GM21528 (cell line): ENCODE results near the gene TEX2.

ENCODE experiments used
- ATAC-seq: cut with Tn5 transposase; IDR thresholded peaks from one replicate; pipeline ENCODE4 v1.9.1; 2021; ENCODE audit warnings: mild to moderate bottlenecking, moderate library complexity; ENCODE audit not compliant: unreplicated experiment, low FRiP score

Gene TEX2

DNA sequence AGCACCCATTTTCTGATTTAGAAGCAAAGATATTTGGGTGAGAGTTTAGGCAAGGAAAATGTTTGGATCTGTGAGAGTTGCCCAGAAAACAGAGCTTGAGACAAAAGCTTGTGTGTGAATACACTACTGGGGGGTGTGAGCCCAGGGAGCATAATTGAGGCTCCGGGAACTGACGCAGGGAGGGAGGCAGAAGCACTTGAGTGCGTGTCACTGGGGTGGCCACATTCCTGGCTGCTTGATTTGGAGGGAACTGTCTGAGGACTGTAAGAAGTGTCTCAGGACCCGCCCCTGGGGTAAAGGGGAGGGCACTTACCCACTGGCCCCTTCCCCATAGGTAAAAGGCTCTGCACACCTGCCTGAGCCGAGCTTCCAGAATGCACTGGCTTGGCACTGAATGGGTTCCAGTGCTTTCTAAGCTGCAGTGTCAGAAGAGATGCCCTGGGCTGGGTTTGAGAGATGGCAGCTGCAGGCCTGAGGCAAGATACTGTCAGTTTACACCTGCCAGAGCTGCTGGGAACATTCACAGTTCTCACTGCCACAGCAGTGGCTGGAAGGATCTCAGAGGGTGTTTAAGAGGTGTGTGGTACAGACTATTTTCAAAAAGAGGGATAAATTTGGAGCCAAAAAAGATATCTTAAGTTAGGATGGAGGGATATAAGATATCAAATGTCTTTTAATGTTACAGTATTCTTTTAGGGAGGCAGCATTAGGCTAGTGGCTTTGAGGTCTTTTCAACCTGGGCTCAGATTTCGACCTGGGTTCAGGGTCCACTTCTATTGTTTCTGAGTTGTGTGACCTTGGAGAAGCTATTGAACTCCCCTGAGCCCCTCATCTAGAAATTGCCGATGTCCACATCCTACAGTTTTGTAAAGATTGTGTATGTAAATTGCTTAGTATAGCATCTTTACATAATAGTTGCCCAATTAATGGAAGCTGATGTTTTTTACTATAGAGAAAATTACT is 6.9 kb upstream of the TEX2 start:
- no peak for ATAC-seq

DNA sequence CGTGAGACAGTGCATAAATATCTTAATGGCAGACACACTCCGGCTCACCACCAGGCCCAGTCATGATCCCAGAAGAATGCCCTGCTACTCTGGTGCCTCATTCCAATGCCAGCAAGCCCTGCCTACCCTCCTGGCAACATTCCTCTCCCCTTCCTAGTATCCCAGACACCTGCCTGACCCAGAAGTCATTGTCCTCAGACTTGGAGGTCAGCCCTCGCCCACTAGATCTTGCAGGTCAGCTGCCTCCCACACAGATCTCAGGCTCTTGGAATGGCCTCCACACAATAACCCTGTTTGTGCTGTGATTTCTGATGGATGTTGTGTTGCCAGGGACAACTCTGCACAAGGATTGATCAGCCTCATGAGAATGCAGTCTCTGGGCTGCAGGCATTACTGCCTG is 1.8 kb upstream of the TEX2 start:
- no peak for ATAC-seq

DNA sequence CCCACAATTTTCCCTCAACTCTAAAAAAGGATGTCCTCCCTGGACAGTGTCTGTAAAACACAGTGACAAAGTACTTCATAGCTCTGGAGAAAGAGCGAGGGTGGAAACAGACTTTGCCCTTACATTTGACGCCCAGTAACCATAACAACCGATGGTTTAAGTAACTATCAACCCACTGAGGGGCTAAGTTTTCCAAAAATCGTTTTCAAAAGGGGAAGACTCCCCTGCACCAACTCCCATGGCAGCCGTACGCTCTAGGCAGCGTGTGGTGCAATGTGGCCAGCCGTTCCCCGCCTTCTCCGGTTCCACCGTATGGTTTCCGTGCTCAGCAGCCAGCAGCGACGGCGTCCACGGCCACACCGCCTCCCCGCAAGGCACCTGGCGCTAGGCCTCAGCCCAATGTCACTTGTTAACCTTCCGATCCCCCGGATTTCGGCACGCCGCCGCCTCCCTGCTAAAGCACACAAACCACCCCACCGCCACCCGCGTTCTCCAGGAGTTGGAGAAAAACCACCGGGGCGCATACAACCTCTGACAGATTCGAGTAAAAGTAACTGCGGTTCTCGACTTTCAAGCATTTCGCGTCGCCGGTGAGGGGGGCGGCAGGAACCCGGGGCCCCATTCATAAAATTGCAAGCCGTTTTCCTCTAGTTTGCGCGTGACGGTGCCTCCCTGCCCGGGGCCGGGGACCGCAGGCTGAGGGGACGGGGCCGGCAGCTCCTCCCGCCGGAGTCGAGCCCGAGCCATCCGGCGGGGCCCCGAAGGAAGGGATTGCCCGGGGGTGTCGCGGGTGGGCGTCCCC is 661 bp downstream of the TEX2 start:
- ATAC-seq: peak; percentile 39

DNA sequence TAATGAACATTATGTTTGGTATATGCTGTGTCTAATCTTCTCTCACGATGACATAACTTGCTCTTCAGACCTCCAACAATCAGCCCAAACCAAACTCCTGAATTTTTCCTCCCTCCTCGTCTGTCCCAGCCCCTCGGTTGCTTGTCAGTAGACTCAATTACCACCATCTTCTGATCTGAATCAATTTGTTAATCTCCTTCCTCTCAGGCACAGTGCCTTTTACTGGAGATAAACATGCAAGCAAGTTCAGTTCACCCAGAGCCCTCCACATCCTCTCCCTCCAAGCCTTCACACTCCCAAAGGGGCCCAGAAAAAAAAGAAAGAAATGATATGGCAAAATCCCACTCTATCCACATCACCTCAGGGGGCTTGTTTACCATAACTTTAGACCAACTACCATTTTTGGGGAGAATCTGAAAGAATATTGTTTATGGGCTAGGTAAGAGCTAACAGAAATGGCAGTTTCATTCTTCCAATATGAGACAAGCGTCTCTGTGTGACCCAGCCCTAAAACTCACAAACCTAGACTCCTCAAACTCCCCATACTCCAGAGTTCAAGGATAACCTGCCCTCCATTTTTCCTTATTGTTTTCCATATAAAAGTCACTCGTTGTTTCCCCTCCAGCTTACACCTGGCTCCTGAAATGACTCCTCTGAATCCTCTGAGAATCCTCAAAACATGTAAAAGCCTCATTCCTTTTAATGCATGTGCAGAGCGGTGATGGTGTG is 1.5 kb downstream of the TEX2 start:
- ATAC-seq: no peak

DNA sequence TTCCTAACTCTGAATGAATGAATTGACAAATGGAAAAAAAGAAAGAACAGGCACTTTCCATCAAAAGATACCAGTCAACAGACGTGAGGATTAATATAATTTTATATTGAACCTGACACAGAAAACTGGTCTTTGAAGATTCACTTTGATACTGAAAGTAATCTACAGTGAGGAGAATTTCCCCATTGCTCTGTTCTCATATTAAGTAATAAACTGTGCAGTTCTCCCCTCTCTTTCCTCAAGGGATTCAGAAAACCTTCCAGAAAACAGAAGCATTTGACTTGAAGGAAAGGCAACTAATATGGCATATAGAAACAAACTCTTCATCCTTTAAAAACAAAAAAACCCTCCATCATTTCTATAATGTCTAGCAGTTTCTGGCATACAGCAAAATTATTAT is 2.2 kb downstream of the TEX2 start:
- ATAC-seq: no peak

DNA sequence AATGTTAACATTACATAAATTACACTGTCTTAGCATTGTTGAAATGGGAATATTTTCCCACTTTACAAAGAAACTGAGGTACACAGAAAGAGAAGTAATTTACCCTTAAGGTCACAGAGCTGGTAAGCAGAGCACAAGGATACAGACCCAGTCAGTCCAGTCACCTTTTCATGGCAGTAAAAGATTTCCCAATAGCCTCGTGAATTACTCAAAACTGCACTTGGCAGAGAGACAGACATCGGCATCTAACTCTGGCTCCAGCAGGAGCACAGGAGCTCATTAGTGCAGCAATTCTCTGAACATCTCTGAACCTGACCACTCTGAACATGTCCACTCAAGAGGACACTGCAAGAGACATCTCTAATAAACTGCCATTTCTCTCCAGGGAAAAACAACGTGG is 3.1 kb downstream of the TEX2 start:
- ATAC-seq: no peak

DNA sequence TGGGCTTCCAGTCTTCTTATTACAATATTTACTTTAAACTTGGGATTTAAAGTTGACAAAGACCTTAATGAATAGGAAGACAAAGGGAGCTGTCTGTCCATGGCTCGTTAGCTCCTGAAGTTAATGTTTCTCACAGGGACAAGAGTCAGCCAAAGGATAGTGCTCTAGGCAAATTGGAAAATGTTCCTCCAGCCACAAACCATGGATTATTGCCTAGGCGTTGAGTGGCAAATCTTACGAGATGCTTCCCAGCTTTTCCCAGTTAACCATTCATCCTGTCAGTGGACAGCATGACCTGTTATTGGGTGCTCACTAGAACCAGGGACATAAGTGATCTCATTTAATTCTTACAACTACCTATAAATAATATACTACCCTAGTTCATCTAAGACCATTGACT is 3.6 kb downstream of the TEX2 start:
- ATAC-seq: no peak

DNA sequence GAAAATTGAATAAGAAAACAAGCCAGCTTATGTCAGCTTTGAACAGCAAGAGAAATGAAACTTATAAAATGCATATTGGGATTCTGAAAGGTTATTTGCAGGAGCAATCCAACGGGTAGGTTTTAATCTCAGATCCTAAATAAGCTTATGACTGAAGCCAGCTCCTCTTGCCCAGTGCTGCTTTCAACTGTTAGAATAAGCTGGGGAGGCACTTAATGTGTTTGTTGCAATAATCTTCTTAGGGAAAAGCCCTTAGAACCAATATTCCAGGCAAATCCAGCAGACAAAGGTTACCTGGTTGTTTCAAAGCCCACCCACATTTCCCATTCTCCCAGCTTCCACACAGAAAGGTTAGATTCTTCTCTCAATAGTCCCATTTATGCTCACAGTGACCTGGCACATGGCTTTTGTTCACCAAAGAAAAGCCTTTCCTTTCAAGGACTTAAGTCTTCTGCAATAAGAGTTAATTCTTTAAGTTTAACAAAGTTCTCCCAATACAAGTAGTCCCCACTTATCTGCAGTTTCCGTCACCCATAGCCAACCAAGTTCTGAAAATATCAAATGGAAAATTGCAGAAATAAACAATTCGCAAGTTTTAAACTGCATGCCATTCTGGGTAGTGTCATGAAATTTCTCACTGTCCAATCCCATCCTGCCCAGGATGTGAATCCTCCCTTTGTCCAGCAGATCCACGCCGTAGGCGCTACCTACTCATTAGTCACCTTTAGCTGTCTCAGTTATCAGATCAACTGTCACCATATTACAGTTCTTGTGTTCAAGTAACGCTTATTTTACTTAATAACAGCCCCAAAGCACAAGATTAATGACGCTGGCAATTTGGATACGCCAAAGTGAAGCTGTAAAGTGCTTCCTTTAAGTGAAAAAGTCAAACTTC is 5.9 kb downstream of the TEX2 start:
- no peak for ATAC-seq

DNA sequence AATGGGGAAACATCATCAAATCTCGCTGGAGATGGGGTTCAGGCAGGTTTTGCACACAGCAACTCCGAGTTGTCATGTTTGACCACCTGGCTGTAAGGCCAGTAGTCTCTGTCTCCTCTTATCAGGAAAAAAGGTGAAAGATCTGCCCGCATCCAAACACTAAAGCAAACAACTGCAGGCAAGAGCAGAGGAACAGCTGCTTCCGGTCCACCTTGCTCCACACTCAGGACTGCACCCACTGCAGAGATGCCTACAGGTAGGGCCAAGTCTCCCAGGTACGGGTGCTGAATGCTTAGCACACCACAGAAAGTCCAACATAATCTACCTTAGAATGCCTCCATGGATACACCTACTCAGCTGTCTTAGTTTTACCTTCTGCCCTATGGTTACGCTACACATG is 7.3 kb downstream of the TEX2 start:
- ATAC-seq: no peak

DNA sequence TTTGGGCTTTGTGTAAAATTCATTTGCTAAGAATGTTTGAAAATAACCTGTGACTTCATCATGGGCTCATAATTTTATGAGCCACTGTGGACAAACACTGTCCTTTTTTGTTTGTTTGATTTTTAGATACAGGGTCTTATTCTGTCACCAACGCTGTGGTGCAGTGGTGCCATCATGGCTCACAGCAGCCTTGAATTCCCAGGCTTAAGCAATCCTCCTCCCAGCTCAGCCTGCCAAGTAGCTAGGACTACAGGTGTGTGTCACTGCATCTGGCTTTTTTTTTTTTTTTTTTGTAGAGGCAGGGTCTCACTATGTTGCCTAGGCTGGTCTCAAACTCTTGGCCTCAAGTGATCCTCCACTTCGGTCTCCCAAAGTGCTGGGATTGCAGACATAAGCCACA is 8.3 kb downstream of the TEX2 start:
- ATAC-seq: no peak

DNA sequence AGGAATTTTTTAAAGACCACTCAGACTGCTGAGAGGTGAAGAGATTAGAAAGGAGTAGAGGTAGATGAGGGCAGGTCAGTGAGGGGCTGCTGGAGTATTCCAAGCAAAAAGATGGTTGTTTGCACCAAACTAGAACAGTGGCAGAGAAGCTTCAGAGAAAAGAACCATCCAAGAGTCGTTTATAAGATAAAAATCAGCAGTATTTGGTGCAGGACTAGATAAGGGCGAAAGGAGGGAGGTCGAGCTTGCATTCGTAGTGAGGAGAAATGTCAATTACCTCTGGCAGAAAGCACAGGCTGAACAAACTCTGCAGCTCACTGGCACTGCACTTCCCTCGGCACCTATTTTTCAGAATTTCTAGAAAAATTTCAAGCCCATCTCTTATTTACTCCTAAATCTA is 9.6 kb downstream of the TEX2 start:
- ATAC-seq: no peak

DNA sequence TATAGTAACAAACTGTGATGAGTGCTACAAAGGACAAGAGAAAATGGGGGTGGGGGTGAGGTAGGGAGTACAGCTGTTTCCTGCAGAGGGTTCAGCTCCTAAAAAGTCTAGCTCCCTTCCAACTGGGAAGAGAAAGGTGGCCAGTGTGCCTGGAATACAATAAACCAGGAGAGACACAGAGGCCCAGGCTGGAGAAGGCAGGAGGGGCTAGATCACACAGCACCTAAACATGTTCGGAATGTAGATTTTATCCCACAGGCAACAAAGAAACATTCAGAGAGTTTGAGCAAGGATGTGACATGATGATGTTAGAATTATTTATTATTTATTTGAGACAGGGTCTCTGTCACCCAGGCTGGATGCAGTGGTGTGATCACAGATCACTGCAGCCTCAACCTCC is 10.2 kb downstream of the TEX2 start:
- no peak for ATAC-seq

DNA sequence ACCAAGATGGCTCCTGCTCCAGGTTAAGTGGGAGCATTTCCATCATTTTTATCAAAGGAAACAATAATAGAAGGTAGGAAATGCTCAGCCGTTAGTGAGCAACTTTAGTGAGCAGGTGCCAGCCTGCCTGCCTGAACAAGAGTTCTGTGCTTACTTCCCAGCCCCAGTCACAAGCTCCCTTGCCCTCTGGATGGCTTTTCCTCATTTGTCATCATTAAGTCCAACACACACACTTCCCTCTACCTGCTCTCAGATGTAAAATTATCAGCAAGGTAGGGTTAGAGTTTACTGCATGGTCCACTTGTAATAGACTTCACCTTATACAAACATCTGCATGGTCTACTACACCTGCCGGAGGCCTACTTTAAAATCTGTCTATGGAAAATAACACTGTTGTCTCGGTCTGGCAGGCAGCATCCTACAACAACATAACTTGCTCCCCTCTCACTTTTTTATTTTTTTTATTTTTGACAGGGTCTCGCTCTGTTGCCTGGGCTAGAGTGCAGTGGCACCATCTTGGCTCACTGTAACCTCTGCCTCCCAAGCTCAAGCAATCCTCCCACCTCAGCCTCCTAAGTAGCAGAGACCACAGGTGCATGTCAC is 12.7 kb downstream of the TEX2 start:
- ATAC-seq: no peak

DNA sequence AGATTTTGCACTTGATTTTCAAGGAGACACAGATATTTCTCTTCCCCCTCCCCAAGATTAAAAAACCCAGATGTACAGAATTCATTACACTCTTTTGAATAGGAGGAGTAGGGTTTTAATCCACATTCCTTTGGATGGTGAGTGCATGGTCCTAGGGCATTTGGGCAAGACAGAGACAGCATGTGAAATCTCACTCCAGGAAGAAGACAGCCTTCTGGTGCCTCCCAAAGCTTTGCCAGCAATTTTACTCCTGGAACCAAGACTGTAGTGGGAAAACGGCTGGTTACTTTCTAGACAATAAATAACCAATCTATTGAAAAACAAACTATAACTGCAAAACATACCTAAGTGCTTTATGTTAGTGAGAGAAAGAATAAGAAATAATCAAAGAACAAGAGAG is 15.2 kb downstream of the TEX2 start:
- ATAC-seq: no peak

DNA sequence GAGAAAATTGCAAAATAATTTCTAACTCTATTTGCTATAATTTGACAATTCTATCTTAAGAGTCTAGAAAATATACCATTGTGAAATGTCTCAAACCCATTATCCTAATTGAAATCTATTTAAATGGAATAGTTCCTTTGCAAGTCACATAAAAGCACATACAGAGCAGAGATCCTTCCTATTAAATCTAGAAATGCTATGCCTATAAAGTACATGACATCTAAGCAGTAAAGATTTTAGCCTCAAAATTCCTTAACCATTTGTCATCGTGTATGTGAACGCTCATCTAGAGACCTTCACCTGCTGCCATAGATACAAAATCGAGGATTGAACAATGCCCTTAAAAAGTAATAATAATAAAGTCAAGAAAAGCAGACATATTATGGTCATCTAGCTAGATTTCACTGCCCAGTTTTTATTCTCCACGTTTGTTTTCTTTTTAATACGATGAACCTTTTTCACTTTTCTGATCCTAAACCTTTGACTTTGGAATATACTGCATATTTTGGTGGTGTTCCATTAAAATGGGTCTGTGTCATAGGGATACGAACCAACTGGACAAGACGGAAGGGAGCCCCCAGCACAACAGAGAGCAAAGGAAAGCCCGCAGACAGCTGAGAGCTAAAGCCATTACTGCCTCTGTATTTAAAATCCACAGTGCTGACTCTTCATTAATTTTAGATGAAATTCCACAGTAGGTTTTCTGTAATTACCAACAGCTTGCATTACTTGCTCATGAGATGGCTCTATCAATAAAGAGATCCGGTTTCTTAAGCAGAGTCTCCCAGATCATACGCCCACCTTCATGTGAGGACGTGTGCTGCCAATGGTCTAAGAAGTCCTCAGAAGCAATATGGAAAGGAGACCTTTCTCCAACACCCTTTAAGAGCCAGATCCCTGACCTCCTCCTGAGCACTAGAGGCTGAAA is 17.6 kb downstream of the TEX2 start:
- ATAC-seq: no peak

DNA sequence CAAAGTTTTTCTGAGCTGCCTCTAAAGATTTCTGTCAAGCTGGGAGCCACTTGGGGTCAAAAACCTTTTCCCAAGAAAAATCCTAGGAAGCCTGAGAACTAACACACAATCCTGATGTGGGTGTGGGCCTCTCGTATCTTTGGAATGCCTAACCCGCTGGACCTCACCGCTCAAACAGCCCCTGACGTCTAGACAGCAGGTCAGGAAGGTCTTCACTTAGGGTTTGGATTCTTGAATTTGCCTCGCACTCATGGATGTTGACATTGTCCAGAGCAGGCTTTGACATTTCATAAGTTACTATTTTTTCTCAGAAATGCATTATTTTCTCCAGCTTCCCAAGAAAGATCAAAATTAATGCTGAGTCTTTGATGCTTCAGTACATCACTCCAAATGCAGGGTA is 18.9 kb downstream of the TEX2 start:
- ATAC-seq: no peak

DNA sequence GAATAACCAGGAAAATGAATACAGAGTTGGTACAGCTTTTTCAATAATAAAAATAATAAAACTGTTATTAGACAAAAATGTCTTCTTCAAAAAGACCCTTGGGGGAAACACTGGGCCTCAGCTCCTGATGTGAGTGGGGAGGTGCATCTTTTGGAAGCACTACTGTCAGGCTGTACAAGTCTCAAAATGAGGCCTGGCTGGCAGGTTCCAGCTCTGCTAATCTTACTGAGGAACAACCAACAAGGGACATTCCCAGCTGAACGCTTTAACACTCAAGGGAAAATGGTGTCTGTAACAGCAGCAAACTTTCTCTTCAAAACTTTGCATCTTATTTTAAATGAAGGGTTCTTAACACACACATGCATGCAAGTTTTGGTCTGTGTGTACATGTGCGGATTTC is 19.7 kb downstream of the TEX2 start:
- no peak for ATAC-seq

DNA sequence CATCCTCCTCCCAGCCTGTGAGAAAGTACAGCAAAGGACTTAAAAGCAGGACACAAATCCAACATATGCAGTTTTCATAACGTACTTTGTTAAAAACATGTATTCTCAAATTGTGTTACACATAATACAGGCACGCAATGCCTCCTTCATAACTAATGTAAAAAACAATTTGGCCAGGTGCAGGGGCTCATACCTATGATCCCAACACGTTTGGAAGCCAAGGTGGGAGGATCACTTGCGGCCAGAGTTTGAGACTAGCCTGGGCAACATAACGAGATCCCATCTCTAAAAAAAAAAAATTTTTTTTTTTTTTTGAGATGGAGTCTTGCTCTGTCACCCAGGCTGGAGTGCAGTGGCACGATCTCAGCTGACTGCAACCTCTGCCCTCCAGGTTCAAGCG is 20.4 kb downstream of the TEX2 start:
- no peak for ATAC-seq
